ENCODE measurements around the gene IZUMO1. TPM values are rescaled to one million over a fixed set of nuclear protein-coding genes. Genes with fewer than 3 reads are reported as not detected.

The IZUMO1 gene
- total and polyA plus RNA-seq, 2 of the 13 experiments (the other 11 are each of a cell fraction or from before 2014, with no cell fraction given): 0.07 to 0.22 TPM

- TF ChIP-seq ZNF646 (CRISPR knock-in tag; IDR thresholded peaks at IDR 0.05) (no peak), FOXP1 (IDR thresholded peaks at IDR 0.05) (no peak), FOXP1 (CRISPR knock-in tag; IDR thresholded peaks at IDR 0.05) (no peak), FIP1L1 (IDR thresholded peaks at IDR 0.05; ENCODE audit: borderline replicate concordance, insufficient read depth, low read depth, low read length) (no peak), FOXA3 (CRISPR knock-in tag; IDR thresholded peaks at IDR 0.05) (no peak), STAT5B (CRISPR knock-in tag; IDR thresholded peaks at IDR 0.05) (no peak), MIER2 (CRISPR knock-in tag; IDR thresholded peaks at IDR 0.05) (no peak), HMGXB4 (CRISPR knock-in tag; IDR thresholded peaks at IDR 0.05; ENCODE audit: borderline replicate concordance in 1 of 2, low read depth in 1 of 2) (no peak)
Measured at GRCh38 chr19:48740164-48740972, 6.3 kb downstream of the IZUMO1 start, which contains the start of gene RASIP1 (continued).

Measured in HepG2 (cell line).